ENCODE results near the gene EP300. TPM values are rescaled to one million over a fixed set of nuclear protein-coding genes. Genes with fewer than 3 reads are reported as not detected.
A peak's percentile ranks its signal among the peaks of the same experiment; 100 is the strongest.

EP300 gene
- total RNA-seq, 5 donors from 2014 or later (not counting 1 experiment from before 2014, with no cell fraction given), result 97.6 to 161 (median 101) TPM

DNA sequence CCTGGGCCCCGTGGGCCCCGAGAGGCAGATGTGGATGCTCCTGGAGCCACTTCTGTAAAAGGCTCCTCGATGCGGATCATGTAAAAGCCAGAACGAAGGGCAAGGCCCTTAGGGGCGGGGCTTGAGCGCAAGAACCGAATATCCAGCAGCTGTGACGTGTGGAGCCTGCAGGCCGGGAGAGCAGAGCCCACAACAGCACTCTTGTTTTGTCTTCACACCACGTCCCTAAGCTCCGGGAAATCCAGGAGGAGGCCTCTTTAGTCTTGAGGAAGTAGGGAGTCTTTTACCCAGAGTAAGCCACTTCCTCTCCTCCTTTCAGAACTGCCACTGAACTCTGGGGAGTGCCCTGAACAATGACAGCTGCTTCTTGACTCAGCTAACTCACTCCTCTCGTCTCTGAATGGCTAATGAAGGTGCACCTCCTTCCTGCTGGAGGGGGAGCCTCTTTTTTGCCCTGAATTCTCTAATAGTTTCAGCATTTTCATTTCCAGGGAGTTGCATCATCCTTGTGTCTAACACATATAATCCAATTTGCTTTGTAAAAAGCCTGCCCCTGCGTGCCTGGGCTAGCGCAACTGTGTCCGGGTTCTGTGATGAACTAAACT is 125.3 kb downstream of the EP300 start:
- Mint-ChIP-seq H3K27ac (peak overlapping the region; percentile 62 to 82), H3K4me1 (peaks cover 16 to 22% (median 21%) of the 10 kb centered on the region in 3 donors), H3K4me3 (peak overlapping the region; percentile 11 to 67 (median 14)), H3K9me3 (no peaks in the 10 kb centered on the region), H3K27me3 (no peaks in the 10 kb centered on the region), H3K36me3 (peaks cover 28% of the 10 kb centered on the region)
- H3K36me3 ChIP-seq (ENCODE audit: control insufficient read depth in 2 of 2, extremely low read depth in 1 of 2, insufficient read depth in 1 of 2, low read length in 1 of 2), result peaks cover 9 to 50% of the 10 kb centered on the region in 2 donors
- peak; percentile 90 to 99 (median 95) for ATAC-seq (replicated peaks in 1 of 4)
- WGBS (ENCODE audit: insufficient coverage), result 49% methylated on average over 12 of the region's 16 CpGs
- peak in 17 of 35 experiments; percentile 9 to 52 (median 23) for DNase-seq
- peak overlapping the region in 1 of 2 donors; percentile 5 for H3K4me3 ChIP-seq (ENCODE audit: control insufficient read depth in 1 of 2, extremely low read depth in 1 of 2, low read length in 1 of 2)
- no peak overlapping the region for H3K27ac ChIP-seq (ENCODE audit: low read length)
- H3K9me3 ChIP-seq, result no peaks in the 10 kb centered on the region
- peaks cover 0 to 14% of the 10 kb centered on the region in 2 experiments for H3K4me1 ChIP-seq (ENCODE audit: control insufficient read depth in 1 of 2, extremely low read depth in 1 of 2, insufficient read depth in 2 of 2, low read length in 2 of 2)
- CTCF ChIA-PET, result interaction anchor here in 1 of 2 donors (0.5 to 1.1 kb wide), 2 partner anchors 20 to 295 kb away, joined by 3 read pairs; no protein-coding TSS in a partner anchor
- POLR2A ChIA-PET, result interaction anchor here in 1 of 2 donors (0.6 kb wide), 1 partner anchor 303 kb away, joined by 5 read pairs; no protein-coding TSS in a partner anchor
- no peaks in the 10 kb centered on the region for H3K27me3 ChIP-seq (replicated peaks in 1 of 2; ENCODE audit: control insufficient read depth in 2 of 2, extremely low read depth in 1 of 2, insufficient read depth in 2 of 2, low read length in 1 of 2)

DNA sequence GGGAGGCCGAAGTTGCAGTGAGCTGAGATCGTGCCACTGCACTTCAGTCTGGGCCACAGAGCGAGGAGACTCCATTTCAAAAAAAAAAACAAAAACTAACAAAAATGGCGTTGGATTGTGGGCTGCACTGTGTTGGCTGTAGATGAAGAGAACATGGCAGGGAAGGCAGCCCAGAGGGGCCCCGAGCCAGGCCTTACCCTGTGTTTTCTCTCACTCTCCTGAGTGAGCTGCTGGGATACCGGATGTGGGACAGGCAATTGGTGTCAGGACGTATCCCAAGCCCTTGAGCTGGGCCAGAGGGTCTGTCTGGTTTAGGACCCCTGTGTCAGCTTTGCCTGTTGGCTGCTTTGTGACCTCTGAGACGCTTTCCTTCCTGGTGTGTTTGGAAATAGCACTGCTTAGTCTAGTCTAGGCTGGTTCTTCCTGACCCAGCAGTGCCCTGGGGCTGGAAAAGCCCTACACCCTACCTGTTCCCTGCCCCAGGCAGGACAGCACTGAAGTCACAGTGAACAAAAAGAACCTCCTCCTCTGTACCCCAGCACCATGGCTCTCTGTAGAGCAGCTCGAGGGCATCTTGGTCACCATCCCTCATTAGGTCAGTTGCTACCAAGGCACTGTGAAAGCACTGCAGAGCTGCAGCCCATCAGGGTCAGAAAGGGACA is 130.6 kb downstream of the EP300 start:
- H3K4me3 ChIP-seq (ENCODE audit: control insufficient read depth in 1 of 2, extremely low read depth in 1 of 2, low read length in 1 of 2), result no peak overlapping the region
- H3K27ac Mint-ChIP-seq, result no peak overlapping the region
- DNase-seq (no peak), ATAC-seq (replicated peaks in 1 of 4) (no peak)
- no peak overlapping the region for H3K27ac ChIP-seq (ENCODE audit: low read length)
- H3K9me3 Mint-ChIP-seq, result no peaks in the 10 kb centered on the region
- no peaks in the 10 kb centered on the region for H3K9me3 ChIP-seq
- H3K27me3 Mint-ChIP-seq, result no peaks in the 10 kb centered on the region
- no peak overlapping the region for H3K4me3 Mint-ChIP-seq
- H3K4me1 ChIP-seq (ENCODE audit: control insufficient read depth in 1 of 2, extremely low read depth in 1 of 2, insufficient read depth in 2 of 2, low read length in 2 of 2), result peaks cover 0 to 2% of the 10 kb centered on the region in 2 experiments
- 97% methylated on average over 5 of the region's 9 CpGs for WGBS (ENCODE audit: insufficient coverage)
- CTCF ChIA-PET, result interaction anchor here (0.5 to 1.1 kb wide), 2 partner anchors 15 to 323 kb away, joined by 3 to 4 read pairs; no protein-coding TSS in a partner anchor
- peaks cover 2 to 5% (median 3%) of the 10 kb centered on the region in 3 donors for H3K4me1 Mint-ChIP-seq
- POLR2A ChIA-PET, result no interaction called here
- peaks cover 17 to 82% of the 10 kb centered on the region in 2 donors for H3K36me3 ChIP-seq (ENCODE audit: control insufficient read depth in 2 of 2, extremely low read depth in 1 of 2, insufficient read depth in 1 of 2, low read length in 1 of 2)
- H3K36me3 Mint-ChIP-seq, result peaks cover 33% of the 10 kb centered on the region
- no peaks in the 10 kb centered on the region for H3K27me3 ChIP-seq (replicated peaks in 1 of 2; ENCODE audit: control insufficient read depth in 2 of 2, extremely low read depth in 1 of 2, insufficient read depth in 2 of 2, low read length in 1 of 2)

DNA sequence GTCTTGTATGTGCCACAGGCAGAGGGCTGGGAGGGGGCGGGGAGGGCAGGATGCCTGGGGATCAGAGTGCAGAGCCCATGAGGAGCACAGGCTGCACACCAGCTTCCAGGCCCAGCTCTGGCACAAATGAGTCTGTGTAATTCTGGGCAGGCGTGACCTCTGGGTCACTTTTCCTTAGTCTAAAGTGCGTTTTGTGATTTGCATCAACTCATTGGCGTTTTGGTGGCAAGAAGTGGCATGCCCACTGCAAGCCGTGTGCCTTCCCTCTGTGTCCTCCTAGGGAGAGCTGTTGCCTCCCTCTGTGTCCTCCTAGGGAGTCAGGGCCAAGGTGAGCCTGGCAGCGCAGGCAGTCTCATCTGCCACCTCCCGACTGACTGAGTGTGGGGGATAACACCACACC is 131.1 kb downstream of the EP300 start:
- Mint-ChIP-seq H3K27ac (no peak overlapping the region), H3K4me3 (no peak overlapping the region), H3K36me3 (peaks cover 33% of the 10 kb centered on the region), H3K9me3 (no peaks in the 10 kb centered on the region), H3K4me1 (peaks cover 0 to 4% (median 0%) of the 10 kb centered on the region in 3 donors), H3K27me3 (no peaks in the 10 kb centered on the region)
- CTCF ChIA-PET, result interaction anchor here (0.5 to 1.1 kb wide), 2 partner anchors 14 to 324 kb away, joined by 3 to 4 read pairs; no protein-coding TSS in a partner anchor
- H3K4me3 ChIP-seq (ENCODE audit: control insufficient read depth in 1 of 2, extremely low read depth in 1 of 2, low read length in 1 of 2), result no peak overlapping the region
- H3K9me3 ChIP-seq, result no peaks in the 10 kb centered on the region
- H3K27me3 ChIP-seq (replicated peaks in 1 of 2; ENCODE audit: control insufficient read depth in 2 of 2, extremely low read depth in 1 of 2, insufficient read depth in 2 of 2, low read length in 1 of 2), result no peaks in the 10 kb centered on the region
- ATAC-seq (replicated peaks in 1 of 4) (no peak), DNase-seq (no peak)
- POLR2A ChIA-PET, result no interaction called here
- 96% methylated on average over 5 of the region's 7 CpGs for WGBS (ENCODE audit: insufficient coverage)
- H3K36me3 ChIP-seq (ENCODE audit: control insufficient read depth in 2 of 2, extremely low read depth in 1 of 2, insufficient read depth in 1 of 2, low read length in 1 of 2), result peaks cover 19 to 86% of the 10 kb centered on the region in 2 donors
- no peaks in the 10 kb centered on the region for H3K4me1 ChIP-seq (ENCODE audit: control insufficient read depth in 1 of 2, extremely low read depth in 1 of 2, insufficient read depth in 2 of 2, low read length in 2 of 2)
- no peak overlapping the region for H3K27ac ChIP-seq (ENCODE audit: low read length)

DNA sequence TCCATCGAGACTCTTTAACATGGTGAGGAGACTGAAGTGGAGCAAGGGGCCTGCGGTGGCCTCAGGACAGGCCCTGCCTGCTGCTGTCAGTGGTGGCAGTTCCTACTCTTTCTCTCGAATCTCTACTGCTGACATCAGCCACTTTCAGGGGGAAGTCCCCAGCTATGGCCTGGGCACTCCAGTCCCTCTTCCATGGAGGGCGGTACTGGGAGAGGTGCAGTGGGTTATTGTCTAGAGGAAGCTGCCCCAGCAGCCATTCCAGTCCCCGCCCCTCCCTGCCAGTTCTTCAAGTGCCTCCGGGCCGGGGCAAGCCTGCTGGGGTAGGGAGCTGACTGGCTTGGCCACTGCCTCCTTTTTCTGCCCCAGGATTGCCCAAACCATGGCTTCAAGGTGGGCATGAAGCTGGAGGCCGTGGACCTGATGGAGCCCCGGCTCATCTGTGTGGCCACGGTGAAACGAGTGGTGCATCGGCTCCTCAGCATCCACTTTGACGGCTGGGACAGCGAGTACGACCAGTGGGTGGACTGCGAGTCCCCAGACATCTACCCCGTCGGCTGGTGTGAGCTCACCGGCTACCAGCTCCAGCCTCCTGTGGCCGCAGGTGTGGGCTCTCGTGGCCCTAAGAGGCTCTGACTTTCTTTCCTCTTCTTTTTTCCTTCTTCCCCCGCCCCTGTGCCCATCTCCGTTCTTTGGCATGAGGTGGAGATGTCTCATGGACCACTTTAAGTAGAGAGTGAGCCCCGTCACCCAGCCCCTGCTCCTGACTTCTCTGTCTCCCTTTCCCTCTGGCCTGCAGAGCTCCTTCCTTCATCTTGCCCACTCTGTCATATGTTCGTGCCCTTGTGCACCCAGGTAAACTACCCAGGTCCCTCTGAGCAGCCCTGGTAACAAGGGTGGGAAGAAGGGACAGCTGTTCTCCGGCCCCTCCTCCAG is 134.6 kb downstream of the EP300 start:
- Histone ChIP-seq H3K27me3 (replicated peaks in 1 of 2; ENCODE audit: control insufficient read depth in 2 of 2, extremely low read depth in 1 of 2, insufficient read depth in 2 of 2, low read length in 1 of 2) (no peaks in the 10 kb centered on the region), H3K27ac (ENCODE audit: low read length) (no peak overlapping the region), H3K36me3 (ENCODE audit: control insufficient read depth in 2 of 2, extremely low read depth in 1 of 2, insufficient read depth in 1 of 2, low read length in 1 of 2) (peaks cover 13 to 84% of the 10 kb centered on the region in 2 donors), H3K4me1 (ENCODE audit: control insufficient read depth in 1 of 2, extremely low read depth in 1 of 2, insufficient read depth in 2 of 2, low read length in 2 of 2) (no peaks in the 10 kb centered on the region), H3K4me3 (ENCODE audit: control insufficient read depth in 1 of 2, extremely low read depth in 1 of 2, low read length in 1 of 2) (no peak overlapping the region), H3K9me3 (no peaks in the 10 kb centered on the region)
- Mint-ChIP-seq H3K4me1 (no peaks in the 10 kb centered on the region), H3K4me3 (no peak overlapping the region), H3K27me3 (no peaks in the 10 kb centered on the region), H3K36me3 (peaks cover 35% of the 10 kb centered on the region), H3K9me3 (no peaks in the 10 kb centered on the region), H3K27ac (no peak overlapping the region)
- CTCF ChIA-PET, result no interaction called here
- ATAC-seq (replicated peaks in 1 of 4) (no peak), DNase-seq (no peak)
- POLR2A ChIA-PET, result interaction anchor here in 1 of 2 donors (0.5 kb wide), 1 partner anchor 696 kb away, joined by 6 read pairs; no protein-coding TSS in a partner anchor
- WGBS (ENCODE audit: insufficient coverage), result 96% methylated on average over 19 of the region's 26 CpGs

DNA sequence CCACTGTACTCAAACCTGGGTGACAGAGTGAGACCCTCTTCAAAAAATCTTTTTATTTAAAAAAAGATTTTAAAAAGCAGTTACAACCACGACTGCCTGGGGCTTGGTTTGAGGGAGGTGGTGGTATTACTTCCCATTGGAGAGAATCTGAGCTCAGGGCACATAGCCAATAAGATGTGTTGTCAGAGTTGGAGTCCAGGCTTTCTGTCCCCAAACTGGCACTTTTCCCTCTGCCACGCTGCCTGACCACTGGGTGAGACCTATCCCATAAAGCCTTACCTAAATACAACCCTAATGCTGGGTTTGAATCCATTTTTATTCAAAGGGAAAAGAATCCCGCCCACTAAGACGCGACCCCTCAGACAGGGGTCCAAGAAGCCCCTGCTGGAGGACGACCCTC is 136.8 kb downstream of the EP300 start:
- Mint-ChIP-seq H3K4me1 (no peaks in the 10 kb centered on the region), H3K27me3 (no peaks in the 10 kb centered on the region), H3K27ac (no peak overlapping the region), H3K36me3 (peaks cover 30% of the 10 kb centered on the region), H3K9me3 (no peaks in the 10 kb centered on the region), H3K4me3 (no peak overlapping the region)
- Histone ChIP-seq H3K9me3 (no peaks in the 10 kb centered on the region), H3K4me3 (ENCODE audit: control insufficient read depth in 1 of 2, extremely low read depth in 1 of 2, low read length in 1 of 2) (no peak overlapping the region), H3K27me3 (replicated peaks in 1 of 2; ENCODE audit: control insufficient read depth in 2 of 2, extremely low read depth in 1 of 2, insufficient read depth in 2 of 2, low read length in 1 of 2) (no peaks in the 10 kb centered on the region), H3K36me3 (ENCODE audit: control insufficient read depth in 2 of 2, extremely low read depth in 1 of 2, insufficient read depth in 1 of 2, low read length in 1 of 2) (peaks cover 13 to 62% of the 10 kb centered on the region in 2 donors), H3K4me1 (ENCODE audit: control insufficient read depth in 1 of 2, extremely low read depth in 1 of 2, insufficient read depth in 2 of 2, low read length in 2 of 2) (no peaks in the 10 kb centered on the region), H3K27ac (ENCODE audit: low read length) (no peak overlapping the region)
- ChIA-PET CTCF (no interaction called here), POLR2A (no interaction called here)
- DNase-seq, result no peak
- ATAC-seq (replicated peaks in 1 of 4), result no peak
- WGBS (ENCODE audit: insufficient coverage), result 96% methylated on average over 4 of the region's 6 CpGs

Data from T-cell (primary cell).